ENCODE data around the gene USP32. TPM values are rescaled to one million over a fixed set of nuclear protein-coding genes. Genes with fewer than 3 reads are reported as not detected.
"Not testable (repeated sequence)": the region's sequence is repeated elsewhere in the genome, so short reads cannot be mapped to it uniquely, and the experiment has no call there.

The USP32 gene
- total RNA-seq, 1 donor from 2014 or later: 90.1 TPM

DNA sequence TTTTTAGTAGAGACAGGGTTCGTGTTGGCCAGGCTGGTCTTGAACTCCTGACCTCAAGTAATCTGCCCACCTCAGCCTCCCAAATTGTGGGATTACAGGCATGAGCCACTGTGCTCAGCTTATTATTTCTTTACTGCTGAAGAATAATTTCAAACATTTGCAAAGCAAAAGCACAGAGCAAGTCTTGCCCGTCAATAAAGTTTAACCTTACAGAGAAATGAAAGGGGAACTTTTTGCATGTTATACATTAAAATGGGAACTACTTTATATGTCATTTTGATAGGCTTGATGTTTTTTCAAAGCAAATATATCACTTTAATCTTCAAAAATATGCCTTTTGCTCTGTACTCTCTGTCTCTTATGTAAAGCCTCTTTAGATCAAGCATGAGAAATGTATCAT lies 173.2 kb downstream of the USP32 start:
- DNase-seq (ENCODE audit: low spot score); ATAC-seq; intact Hi-C loops (cut with DNase I): not testable (repeated sequence)

DNA sequence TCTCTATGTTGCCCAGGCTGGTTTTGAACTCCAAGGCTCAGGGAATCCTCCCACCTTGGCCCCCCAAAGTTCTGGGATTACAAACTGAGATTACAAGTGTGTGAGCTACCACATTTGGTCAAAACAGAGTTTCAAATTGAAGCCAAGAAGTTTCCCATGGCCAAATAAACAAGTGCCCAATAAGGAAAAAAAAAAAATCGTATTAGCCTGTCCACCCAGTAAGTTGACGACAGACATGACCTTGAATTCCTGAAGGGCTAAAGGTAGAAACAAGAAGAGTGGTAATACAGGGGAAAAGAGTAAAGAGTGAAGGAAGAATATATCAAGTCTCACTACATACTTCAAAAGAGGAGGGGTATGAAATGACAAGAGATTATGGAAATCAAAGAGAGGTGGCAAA lies 176.0 kb downstream of the USP32 start:
- intact Hi-C loops (cut with DNase I); ATAC-seq; DNase-seq (ENCODE audit: low spot score): not testable (repeated sequence)

DNA sequence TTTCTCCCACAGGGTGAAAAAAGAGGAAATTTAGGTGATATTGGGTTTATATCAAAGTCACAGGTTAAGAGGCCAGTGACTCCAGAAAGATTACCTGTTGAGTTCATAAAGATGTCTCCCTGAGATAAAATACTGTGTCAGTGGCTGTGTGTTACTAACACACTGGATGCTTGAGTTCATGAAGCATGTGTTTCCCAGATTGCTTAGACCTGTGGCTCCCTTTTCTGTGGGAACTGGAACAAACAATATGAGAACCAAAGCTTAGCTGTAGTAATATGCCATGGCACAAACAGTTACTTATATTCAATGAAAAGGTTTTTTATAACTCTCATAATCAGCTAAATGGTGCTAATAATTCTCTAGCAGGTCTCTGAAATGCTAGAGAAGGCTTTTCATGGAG lies 180.7 kb downstream of the USP32 start:
- ATAC-seq; intact Hi-C loops (cut with DNase I); DNase-seq (ENCODE audit: low spot score): not testable (repeated sequence)

DNA sequence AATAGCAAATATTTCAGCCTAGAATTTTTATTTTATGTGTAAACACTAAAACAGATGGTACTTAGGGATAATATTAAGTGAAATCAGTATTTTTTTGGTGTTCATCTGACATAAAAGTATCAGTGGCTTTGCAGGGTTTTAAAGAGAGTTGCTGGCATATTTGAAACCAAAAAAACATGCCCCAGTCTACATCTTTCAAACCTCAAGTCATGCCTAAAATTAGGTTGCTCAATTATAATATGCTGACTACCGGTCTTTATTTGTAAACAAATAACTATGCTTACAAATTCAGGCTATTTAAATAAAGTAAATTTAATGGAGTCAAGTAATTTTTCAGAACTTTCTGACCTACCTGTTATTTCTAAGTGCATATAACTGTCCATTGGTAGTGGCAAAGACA lies 183.6 kb downstream of the USP32 start:
- intact Hi-C loops (cut with DNase I); DNase-seq (ENCODE audit: low spot score); ATAC-seq: not testable (repeated sequence)

DNA sequence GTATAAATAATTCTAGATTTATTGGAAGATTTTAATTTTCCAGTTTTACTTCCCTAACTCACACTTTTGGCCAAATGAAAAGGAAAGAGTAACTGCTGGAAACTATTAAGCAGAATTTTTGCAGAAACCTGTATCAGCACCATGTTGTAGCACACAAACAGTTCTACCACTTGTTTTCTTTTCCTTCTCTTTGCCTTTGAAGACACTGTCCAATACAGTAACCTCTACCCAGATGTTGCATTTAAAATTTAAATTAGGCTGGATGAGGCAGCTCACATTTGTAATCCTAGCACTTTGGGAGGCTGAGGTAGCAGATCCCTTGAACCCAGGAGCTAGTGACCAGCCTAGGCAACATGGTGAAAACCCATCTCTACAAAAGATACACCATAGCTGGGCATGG lies 186.2 kb downstream of the USP32 start:
- intact Hi-C loops (cut with DNase I); ATAC-seq: not testable (repeated sequence)

DNA sequence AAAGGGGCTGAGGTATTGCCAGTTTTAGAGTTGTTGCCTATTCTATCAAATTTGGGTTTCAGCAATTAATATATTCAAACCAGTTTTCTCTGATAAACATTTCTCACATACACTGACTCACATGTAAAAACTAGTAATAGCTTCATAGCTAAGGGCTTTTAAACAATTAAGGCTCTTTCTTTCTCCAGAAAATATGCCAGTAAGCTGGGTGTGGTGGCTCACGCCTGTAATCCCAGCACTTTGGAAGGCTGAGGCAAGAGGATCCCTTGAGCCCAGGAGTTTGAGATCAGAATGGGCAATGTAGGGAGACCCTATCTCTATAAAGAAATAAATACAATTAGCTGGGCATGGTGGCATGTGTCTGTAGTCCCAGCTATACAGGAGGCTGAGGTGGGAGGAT lies 193.3 kb downstream of the USP32 start:
- intact Hi-C loops (cut with DNase I); DNase-seq (ENCODE audit: low spot score): not testable (repeated sequence)

More for the DNA sequence above, 186.2 kb downstream of the USP32 start:
- not testable (repeated sequence) for DNase-seq (ENCODE audit: low spot score)

DNA sequence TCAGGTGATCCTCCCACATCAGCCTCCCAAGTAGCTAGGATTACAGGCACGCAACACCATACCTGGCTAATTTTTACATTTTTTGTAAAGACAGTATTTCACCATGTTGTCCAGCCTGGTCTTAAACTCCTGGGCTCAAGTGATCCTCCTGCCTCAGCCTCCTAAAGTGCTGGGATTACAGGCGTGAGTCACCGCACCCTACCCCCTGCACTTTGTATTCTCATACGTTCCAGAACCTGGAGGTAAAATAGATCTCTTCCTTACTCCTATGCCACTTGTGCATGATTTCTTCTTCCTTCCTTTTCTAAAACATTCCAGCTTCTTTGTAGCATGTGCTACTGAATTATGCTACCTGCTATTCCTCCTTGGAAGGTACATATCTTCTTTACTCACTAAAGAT lies 197.8 kb downstream of the USP32 start:
- intact Hi-C loops (cut with DNase I); ATAC-seq; DNase-seq (ENCODE audit: low spot score): not testable (repeated sequence)

More for the DNA sequence above, 193.3 kb downstream of the USP32 start:
- not testable (repeated sequence) for ATAC-seq

DNA sequence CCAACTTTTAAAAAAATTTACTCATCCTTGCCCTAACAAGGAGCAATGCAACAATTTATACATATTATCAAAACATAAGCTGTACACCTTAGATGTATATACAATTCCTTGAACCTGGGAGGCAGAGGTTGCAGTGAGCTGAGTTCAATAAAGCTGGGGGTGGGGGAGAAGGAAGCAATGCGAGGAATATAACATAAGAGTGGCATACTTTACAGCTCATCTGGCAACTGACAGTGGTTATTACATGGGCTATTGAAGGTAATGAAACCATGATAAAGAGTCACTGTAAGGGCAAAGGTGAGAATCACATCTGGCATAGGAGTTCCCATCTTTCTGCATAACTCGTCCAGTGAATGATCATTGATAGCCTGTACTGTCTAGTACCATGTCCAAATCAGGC lies 198.5 kb downstream of the USP32 start:
- no peak for ATAC-seq
- no peak for DNase-seq (ENCODE audit: low spot score)
- intact Hi-C loops (cut with DNase I): no loop called here

DNA sequence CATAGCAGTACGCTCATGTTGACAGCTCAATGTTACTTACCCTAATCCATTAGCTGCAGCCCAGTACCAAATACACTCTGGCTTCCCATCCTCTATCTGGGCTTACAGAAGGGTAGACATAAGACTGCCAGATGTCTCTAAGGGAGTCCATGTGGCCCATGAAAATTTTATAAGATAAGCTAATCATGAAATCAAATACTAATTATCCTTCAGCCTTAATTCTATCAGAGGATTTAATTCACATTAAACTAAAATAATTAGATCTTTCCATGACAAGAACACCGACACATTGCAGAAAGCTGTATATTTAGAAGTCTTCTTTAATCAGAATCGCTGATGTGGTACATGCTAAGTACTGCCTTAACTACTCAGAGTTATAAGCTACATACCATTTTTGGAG lies 198.9 kb downstream of the USP32 start:
- DNase-seq (ENCODE audit: low spot score); intact Hi-C loops (cut with DNase I); ATAC-seq: not testable (repeated sequence)

DNA sequence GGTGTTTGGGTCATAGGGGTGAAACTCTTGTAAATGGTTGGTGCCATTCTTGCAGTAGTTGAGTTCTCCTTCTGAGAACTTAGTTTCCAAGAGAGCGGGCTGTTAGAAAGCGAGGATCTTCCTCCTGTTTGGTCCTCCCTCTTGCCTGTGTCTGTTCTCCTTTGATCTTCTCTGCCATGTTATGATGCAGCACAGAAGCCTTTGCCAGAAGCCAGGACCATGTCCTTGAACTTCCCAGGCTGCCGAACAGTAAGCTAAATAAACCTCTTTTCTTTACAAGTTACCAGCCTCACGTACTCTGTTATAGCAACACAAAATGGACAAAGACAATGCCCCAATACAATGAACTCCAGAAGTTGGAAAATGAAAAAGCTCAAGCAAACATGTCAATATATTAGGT lies 201.9 kb downstream of the USP32 start:
- intact Hi-C loops (cut with DNase I); ATAC-seq; DNase-seq (ENCODE audit: low spot score): not testable (repeated sequence)

DNA sequence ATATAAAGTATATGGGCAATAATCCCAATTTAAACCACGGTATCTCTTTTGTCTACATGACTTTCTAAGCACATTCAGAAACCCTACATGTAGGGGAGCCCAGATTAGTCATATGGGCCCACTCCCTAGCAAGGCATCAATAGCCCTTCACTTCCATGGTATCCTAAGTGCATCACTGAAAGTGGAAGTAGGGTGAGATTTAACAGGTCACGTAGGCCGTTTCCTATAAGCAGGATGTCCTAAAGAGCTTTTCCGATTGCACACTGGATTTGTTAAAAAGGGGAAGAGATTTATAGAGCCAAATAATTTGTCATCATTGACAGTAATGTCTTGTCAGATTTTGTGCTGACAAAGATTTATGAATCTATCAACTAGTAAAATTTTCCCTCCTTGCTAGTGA lies 203.2 kb downstream of the USP32 start:
- DNase-seq (ENCODE audit: low spot score): no peak
- no peak for ATAC-seq
- intact Hi-C loops (cut with DNase I): no loop called here

DNA sequence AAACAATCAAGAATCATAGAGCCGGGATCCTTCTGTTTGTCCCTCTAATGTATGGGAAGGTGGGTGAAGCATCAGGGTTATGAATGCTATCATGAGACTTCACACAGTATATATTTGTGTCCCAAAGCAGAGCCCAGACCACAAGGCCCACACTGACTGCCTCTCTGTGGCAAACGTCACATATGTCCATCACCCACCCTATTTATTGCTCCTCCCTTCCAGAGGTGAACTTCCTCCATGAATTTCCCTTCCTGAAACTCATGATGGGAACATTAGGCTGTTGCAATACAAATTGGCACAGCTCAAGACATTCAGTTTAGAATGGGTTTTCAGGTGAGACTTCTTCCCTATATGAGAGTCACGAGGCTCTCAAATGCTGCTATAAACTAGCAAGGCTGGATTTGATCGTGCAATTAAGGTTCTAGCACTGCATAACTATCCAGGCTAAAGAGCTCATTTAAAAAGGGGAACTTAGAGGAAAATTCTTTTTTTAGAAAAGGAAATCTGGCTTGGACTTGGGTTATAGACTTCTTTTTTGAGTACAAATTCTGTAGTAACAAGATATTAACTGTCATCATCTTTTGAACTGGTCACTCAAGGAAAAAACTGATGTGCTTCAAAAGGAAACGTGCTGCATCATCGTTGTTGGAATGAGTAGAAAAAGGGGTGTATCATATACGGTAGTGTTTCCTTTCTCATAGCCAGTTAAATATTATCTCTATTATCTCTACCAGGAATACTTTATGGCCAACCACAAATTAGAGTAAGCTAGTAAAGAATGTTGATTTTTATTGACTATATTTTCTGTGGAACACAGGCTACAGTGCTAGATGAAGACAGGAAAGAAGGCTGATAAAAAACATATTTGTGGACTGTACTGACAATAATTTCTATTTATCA lies 204.8 kb downstream of the USP32 start:
- DNase-seq (ENCODE audit: low spot score); intact Hi-C loops (cut with DNase I); ATAC-seq: not testable (repeated sequence)

DNA sequence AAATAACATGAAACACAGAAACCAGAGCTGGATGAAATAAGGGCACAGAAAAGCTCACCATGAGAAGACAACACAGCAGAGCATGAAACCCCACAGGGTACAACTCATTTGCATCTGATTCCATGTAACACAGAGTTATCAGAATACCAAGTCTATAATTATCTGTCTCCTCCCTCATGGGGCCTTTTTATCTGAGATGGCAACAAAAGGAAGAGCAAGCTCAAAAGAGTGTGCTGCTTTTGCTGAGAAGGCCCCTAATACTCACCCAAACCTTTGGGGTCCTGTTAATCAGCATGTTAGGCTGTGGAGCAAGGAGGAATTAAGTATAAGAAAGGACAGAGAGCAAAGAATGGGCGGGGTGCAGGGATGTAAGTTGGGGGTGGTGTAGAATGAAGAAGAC lies 205.6 kb downstream of the USP32 start:
- intact Hi-C loops (cut with DNase I); ATAC-seq: not testable (repeated sequence)

DNA sequence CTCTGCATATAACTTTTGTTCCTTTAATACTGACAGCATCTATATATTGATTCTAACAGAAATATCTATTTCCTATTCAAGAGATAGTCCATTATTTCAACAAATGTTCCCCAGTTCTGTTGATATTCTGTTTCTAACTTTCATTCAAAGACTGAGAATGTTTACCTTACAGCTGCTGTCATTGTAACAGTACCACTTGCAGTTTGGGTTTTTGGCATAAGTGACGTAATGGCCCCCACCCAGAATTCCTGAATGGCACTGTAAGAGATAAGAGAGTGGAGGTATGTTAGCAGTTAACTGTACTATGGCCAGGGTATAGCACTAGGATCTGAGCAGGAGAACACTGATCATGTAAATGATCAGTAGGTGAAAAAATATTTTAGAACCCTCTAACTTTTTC lies 211.6 kb downstream of the USP32 start:
- ATAC-seq; DNase-seq (ENCODE audit: low spot score); intact Hi-C loops (cut with DNase I): not testable (repeated sequence)

More for the DNA sequence above, 205.6 kb downstream of the USP32 start:
- not testable (repeated sequence) for DNase-seq (ENCODE audit: low spot score)

DNA sequence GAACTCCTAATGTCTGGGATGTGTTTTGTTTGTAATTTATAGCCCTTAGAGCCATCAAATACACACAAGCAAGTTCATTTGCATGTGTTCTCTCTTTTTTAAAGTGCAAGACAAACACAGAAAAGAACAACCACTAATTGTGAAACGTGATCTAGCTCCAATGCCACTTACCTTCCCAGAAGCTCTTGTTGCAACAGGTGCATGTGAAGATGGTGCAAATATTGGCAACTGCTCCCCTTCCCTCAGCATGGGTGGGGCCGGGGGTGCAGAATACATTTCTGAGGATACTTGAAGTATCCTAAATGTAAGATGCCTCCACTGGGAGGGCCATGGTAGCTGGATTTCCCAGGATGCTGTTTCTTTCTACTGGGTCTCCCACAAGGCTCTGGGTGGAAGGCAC lies 213.8 kb downstream of the USP32 start:
- ATAC-seq; DNase-seq (ENCODE audit: low spot score); intact Hi-C loops (cut with DNase I): not testable (repeated sequence)

DNA sequence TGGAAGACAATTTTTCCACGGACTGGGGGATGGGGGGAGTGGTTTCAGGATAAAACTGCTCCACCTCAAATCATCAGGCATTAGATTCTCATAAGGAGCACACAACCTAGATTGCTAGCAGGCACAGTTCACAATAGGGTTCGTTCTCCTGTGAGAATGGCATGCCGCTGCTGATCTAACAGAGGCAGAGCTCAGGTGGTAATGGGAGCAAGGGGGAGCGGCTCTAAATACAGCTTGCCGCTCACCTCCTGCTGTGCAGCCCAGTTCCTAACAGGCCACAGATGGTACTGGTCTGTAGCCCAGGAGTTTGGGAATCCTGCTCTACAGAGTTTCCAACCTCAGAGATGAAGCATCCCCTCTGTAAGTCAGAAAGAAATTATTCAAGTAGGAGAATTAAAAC lies 215.2 kb downstream of the USP32 start:
- intact Hi-C loops (cut with DNase I); ATAC-seq; DNase-seq (ENCODE audit: low spot score): not testable (repeated sequence)

DNA sequence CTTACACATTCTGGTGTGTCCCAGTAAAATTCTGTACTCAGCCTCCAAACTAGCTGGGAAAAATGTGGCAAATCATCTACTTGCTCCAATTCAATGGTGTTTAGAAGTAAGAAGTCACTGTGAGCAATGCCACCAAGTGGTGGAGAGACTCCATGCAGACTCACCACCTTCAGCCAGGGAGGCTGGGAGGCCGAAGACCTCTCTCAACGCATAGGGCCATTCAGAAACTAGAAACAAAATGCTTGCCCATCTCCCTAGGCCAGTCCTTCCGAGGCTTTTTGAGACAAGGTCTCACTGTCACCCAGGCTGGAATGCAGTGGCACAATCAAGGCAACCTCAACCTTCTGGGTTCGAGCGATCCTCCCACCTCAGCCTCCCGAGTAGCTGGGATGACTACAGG lies 217.2 kb downstream of the USP32 start:
- DNase-seq (ENCODE audit: low spot score); intact Hi-C loops (cut with DNase I): not testable (repeated sequence)
- ATAC-seq: peak; percentile 61

DNA sequence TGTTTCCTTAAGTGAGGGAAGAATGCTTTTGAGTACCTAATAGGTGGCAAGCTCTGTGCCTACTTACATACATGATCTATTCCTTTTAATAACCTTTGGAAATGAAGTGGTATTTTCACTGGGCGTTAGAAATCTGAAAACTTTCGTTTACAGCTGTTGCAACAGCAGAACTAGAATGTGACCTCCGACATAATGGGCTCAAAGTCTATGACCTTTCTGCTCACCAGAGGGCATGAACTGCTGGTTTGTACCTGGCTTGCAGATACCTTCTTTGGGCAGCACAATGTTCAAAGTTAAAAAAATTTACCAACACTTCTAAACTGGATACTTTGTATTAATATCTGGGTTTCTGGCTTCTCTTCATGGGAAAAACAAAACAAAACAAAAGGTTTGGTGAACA lies 217.9 kb downstream of the USP32 start:
- intact Hi-C loops (cut with DNase I): no loop called here
- ATAC-seq: no peak
- no peak for DNase-seq (ENCODE audit: low spot score)

DNA sequence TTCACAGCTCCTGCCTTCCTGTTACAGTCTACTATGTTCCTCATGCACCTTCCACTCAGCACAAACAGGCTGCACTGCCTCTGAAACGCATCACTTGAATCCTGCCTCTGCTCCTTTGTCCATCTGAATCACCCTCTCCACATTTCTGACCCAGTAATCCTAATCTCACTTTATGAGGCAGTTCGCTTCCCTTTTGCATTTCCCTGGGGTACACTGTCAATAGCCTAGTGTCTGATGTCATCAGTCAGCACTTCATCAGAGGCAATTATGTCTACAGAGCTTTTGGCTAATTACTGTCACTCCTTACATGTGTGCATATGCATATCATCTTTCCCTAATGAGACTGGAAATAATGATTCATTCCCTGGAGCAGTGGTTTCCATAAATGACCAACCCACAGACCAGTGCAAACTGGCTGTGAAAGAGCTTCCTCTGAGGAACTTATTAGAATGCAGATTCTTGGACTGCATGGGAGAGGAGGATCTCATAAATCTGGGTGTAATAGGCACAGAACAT lies 218.6 kb downstream of the USP32 start:
- intact Hi-C loops (cut with DNase I): no loop called here
- ATAC-seq (no peak), DNase-seq (ENCODE audit: low spot score) (no peak)

DNA sequence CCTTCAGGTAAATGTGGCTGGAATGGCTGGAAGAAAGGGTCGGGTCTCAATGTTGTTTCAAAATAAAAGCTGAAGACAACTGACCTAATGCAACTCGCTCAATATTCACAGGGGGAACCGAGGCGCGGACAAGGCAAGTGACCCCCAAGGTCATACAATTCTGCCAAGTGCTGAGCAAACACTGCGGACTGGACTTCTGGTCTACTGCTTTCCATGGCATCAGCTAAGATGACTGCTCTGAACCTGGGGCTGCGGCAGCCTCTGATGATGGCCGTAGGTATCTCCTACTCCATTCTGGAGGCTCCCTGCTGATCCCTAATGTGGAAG lies 220.2 kb downstream of the USP32 start:
- DNase-seq (ENCODE audit: low spot score): no peak
- no peak for ATAC-seq
- intact Hi-C loops (cut with DNase I): no loop called here

Measured in sciatic nerve (tissue), 2 donors.